Activated B cell treated with CpG ODN at 0.5 μM for 24 hours (primary cell): Measurements from ENCODE around the gene FAS. TPM values are rescaled to one million over a fixed set of nuclear protein-coding genes. Genes with fewer than 3 reads are reported as not detected.

Experiments
- ATAC-seq: fragments of 200-7000 bp; cut with Tn5 transposase; one replicate; pipeline ENCODE4 v1.10.0; 2021; ENCODE audit warnings: low read depth, mild to moderate bottlenecking, moderate library complexity
- CTCF ChIA-PET: fragments of 350-600 bp; sonication (Branson Sonifier 250); formaldehyde crosslinking; loops from one replicate; lab custom pipeline; 2021; ENCODE audit warnings: antibody characterized with exemption; lab: Charles Lee
- POLR2A ChIA-PET: fragments of 350-600 bp; sonication (Branson Sonifier 250); formaldehyde crosslinking; loops from one replicate; lab custom pipeline; 2021; ENCODE audit warnings: antibody characterized with exemption; lab: Charles Lee
- DNase-seq: peaks from one replicate; pipeline ENCODE4 v3.0.0; 2022
- H3K27ac Mint-ChIP-seq: one replicate; pipeline ENCODE4 v1.8.0; 2020; ENCODE audit warnings: mixed read lengths
- H3K27me3 Mint-ChIP-seq: one replicate; pipeline ENCODE4 v1.8.0; 2021; ENCODE audit warnings: mixed read lengths
- H3K36me3 Mint-ChIP-seq: one replicate; pipeline ENCODE4 v1.8.0; 2021; ENCODE audit warnings: low read depth, mixed read lengths
- H3K4me1 Mint-ChIP-seq: one replicate; pipeline ENCODE4 v1.8.0; 2021; ENCODE audit warnings: mixed read lengths
- H3K4me3 Mint-ChIP-seq: one replicate; pipeline ENCODE4 v1.8.0; 2020; ENCODE audit warnings: mild to moderate bottlenecking, mixed read lengths
- H3K9me3 Mint-ChIP-seq: one replicate; pipeline ENCODE4 v1.8.0; 2020; ENCODE audit warnings: mixed read lengths
- intact Hi-C: fragments of 100-400 bp; cut with micrococcal nuclease; formaldehyde crosslinking; loops from one replicate; pipeline ENCODE4 v1.15.1; 2024
- total RNA-seq: library from RNA; stranded (reverse); gene quantifications from 2 replicates; pipeline ENCODE4 v1.2.3, GENCODE V29; 2022
- TF ChIP-seq, protein P1 (sequence below): fragments of 200-600 bp; IDR thresholded peaks from one replicate; pipeline ENCODE4 v1.8.0; 2022; ENCODE audit warnings: antibody characterized with exemption, mild to moderate bottlenecking

The FAS gene
- total RNA-seq, 1 donor from 2014 or later: 22.6 TPM

DNA sequence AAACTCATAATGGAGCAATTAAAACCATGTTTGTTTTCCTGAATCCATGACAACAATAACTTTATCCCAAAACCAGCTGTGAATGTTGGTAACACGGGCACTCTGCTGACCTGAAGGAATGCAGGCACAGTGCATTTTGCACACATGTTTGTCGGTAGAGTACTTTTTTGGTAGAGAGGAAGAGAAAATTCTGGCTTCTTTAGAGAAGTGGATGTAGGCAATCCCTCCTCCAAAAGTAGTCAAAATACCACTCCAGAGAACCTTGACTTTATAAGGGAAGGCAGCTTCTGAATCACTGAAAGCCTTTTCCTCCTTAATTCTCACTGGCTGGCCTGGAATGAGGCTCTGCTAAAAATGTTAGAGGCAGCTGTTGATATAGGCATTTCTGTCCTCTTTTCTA is 22.2 kb upstream of the FAS start:
- POLR2A ChIA-PET: no interaction called here

DNA sequence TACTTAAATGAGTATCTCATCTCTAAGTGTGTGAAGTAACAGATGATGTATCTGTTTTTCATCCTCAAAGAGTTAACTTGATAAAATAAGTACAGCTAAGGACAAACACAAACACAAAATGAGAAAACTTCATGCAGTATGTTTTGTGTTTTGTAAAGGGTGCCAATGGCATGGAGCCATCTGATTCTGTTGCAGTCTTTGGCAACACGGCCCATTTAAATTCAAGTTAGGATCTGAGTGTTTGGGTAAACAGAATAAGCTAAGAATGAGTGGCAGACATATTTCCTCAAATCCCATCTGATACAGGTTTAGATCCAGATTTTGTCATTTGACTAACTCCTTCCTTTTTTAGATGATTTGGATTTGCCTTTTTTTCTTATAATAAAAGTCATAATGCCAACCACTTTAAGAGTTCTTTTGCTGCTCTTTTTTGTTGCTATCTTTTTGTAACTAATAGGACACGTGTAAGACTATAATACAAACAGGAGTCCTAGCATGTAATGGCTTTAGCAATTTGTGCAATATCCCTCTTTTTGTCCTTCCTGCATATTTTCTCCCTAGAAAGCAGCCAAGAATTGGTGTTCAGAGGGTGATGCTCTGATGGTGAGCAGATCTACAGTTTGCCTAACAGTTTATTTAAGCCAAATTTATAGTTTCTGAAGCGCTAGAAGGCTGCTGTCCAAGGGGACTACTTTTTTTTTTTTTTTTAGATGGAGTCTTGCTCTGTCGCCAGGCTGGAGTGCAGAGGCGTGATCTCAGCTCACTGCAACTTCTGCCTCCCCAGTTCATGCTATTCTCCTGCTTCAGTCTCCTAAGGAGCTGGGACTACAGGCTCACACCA is 19.2 kb upstream of the FAS start:
- POLR2A ChIA-PET: interaction anchor here (0.6 kb wide), 1 partner anchor 110 kb away, joined by 3 read pairs; no protein-coding TSS in a partner anchor
- peaks cover 2% of the 10 kb centered on the region for H3K36me3 Mint-ChIP-seq

More for the DNA sequence above, 22.2 kb upstream of the FAS start:
- CTCF ChIA-PET: no interaction called here
- no peaks in the 10 kb centered on the region for H3K27me3 Mint-ChIP-seq
- H3K4me3 Mint-ChIP-seq: no peak overlapping the region
- ATAC-seq (no peak), DNase-seq (no peak)
- TF ChIP-seq, protein P1, sequence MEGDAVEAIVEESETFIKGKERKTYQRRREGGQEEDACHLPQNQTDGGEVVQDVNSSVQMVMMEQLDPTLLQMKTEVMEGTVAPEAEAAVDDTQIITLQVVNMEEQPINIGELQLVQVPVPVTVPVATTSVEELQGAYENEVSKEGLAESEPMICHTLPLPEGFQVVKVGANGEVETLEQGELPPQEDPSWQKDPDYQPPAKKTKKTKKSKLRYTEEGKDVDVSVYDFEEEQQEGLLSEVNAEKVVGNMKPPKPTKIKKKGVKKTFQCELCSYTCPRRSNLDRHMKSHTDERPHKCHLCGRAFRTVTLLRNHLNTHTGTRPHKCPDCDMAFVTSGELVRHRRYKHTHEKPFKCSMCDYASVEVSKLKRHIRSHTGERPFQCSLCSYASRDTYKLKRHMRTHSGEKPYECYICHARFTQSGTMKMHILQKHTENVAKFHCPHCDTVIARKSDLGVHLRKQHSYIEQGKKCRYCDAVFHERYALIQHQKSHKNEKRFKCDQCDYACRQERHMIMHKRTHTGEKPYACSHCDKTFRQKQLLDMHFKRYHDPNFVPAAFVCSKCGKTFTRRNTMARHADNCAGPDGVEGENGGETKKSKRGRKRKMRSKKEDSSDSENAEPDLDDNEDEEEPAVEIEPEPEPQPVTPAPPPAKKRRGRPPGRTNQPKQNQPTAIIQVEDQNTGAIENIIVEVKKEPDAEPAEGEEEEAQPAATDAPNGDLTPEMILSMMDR: no peak
- intact Hi-C loops: no loop called here
- H3K36me3 Mint-ChIP-seq: no peaks in the 10 kb centered on the region
- H3K4me1 Mint-ChIP-seq: no peaks in the 10 kb centered on the region
- H3K9me3 Mint-ChIP-seq: no peaks in the 10 kb centered on the region
- H3K27ac Mint-ChIP-seq: no peak overlapping the region

DNA sequence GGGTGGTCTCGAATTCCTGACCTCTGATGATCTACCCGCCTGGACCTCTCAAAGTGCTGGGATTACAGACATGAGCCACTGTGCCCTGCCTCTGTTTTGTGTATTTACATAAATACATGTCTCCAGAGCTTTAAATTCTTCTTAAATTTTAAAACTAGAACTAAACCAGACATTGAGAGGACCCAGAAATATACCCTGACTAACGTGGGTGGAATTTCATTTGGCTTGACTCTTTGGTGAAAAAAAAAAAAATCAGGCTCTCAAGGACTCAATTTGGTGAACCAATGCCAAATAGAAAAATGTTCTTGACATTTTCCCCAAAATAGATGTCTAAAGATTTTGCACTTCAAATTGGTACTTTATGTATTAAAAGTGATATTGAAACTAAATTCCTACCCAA is 16.6 kb upstream of the FAS start:
- peaks cover 2% of the 10 kb centered on the region for H3K36me3 Mint-ChIP-seq
- DNase-seq (no peak), ATAC-seq (no peak)
- TF ChIP-seq, protein P1: no peak
- POLR2A ChIA-PET: no interaction called here
- CTCF ChIA-PET: interaction anchor here (1.0 kb wide), 1 partner anchor 41 kb away, joined by 3 read pairs; no protein-coding TSS in a partner anchor
- intact Hi-C loops: loop anchor here (2.0 kb wide), 1 partner anchor 17 kb away; the partner anchor contains the start of gene FAS
- peak overlapping the region; percentile 92 for H3K4me3 Mint-ChIP-seq
- no peak overlapping the region for H3K27ac Mint-ChIP-seq
- H3K9me3 Mint-ChIP-seq: no peaks in the 10 kb centered on the region
- peaks cover 15% of the 10 kb centered on the region for H3K4me1 Mint-ChIP-seq
- no peaks in the 10 kb centered on the region for H3K27me3 Mint-ChIP-seq

More for the DNA sequence above, 19.2 kb upstream of the FAS start:
- Mint-ChIP-seq H3K9me3 (no peaks in the 10 kb centered on the region), H3K4me3 (no peak overlapping the region), H3K27ac (no peak overlapping the region), H3K27me3 (no peaks in the 10 kb centered on the region), H3K4me1 (peaks cover 15% of the 10 kb centered on the region)
- CTCF ChIA-PET: no interaction called here
- intact Hi-C loops: no loop called here
- ATAC-seq: no peak
- no peak for DNase-seq
- TF ChIP-seq, protein P1: no peak

DNA sequence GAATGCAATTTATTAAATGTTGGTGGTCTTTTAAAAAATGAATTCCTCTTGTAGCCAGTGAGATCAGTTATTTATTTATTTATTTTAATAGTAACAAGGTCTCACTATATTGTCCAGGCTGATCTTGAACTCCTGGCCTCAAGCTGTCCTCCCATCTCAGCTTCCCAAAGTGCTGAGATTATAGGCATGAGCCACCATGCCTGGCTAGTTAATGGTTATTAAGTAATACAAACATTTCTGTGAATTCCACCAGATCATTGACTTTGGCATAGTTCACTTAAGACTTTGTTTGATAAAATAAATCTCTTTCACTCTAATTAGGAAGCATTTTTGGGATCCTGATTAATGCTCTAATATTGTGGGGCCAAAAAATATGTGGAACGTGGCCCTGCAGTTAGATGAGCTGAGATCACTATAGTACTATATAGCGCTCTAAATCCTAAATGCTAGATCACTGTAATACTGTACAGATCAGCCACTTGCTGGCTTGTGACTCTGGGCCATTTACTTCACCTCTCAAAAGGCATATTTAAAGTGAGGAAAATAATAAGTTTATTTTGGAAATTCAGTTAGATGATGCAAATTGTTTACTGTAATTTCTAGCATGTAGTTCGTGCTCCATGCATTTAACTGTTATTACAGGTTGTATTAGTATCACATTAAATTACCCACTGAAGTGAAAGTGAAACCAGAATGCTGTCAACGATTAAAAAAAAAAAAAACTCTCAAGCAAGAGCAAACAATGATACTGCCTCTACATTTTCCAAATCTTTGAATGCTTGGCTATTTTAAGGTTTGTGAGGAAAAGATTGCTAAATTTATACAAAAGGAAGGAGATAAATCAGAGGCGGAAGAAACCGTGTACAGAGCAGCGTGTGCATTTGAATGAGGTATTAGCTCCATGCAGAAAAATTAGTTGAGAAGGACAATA is 15.9 kb upstream of the FAS start:
- intact Hi-C loops: loop anchor here (2.0 kb wide), 1 partner anchor 16 kb away; the partner anchor contains the start of gene FAS
- Mint-ChIP-seq H3K27me3 (no peaks in the 10 kb centered on the region), H3K36me3 (peaks cover 2% of the 10 kb centered on the region), H3K4me1 (peaks cover 15% of the 10 kb centered on the region), H3K4me3 (peak overlapping the region; percentile 92), H3K9me3 (no peaks in the 10 kb centered on the region), H3K27ac (peak overlapping the region; percentile 85)
- POLR2A ChIA-PET: interaction anchor here (2.4 kb wide), 1 partner anchor 16 kb away, joined by 13 read pairs; the partner anchor contains the start of gene FAS
- TF ChIP-seq, protein P1: no peak
- CTCF ChIA-PET: interaction anchor here (1.0 kb wide), 1 partner anchor 42 kb away, joined by 3 read pairs; no protein-coding TSS in a partner anchor
- DNase-seq: no peak
- peak; percentile 34 for ATAC-seq
